Measurements from ENCODE around the gene ANO8. TPM values are rescaled to one million over a fixed set of nuclear protein-coding genes. Genes with fewer than 3 reads are reported as not detected.
"Not testable (repeated sequence)": the region's sequence is repeated elsewhere in the genome, so short reads cannot be mapped to it uniquely, and the experiment has no call there.

Gene ANO8
- total and polyA plus RNA-seq, 3 experiments from 2014 or later, result 0.43 to 5.1 (median 4.1) TPM

DNA sequence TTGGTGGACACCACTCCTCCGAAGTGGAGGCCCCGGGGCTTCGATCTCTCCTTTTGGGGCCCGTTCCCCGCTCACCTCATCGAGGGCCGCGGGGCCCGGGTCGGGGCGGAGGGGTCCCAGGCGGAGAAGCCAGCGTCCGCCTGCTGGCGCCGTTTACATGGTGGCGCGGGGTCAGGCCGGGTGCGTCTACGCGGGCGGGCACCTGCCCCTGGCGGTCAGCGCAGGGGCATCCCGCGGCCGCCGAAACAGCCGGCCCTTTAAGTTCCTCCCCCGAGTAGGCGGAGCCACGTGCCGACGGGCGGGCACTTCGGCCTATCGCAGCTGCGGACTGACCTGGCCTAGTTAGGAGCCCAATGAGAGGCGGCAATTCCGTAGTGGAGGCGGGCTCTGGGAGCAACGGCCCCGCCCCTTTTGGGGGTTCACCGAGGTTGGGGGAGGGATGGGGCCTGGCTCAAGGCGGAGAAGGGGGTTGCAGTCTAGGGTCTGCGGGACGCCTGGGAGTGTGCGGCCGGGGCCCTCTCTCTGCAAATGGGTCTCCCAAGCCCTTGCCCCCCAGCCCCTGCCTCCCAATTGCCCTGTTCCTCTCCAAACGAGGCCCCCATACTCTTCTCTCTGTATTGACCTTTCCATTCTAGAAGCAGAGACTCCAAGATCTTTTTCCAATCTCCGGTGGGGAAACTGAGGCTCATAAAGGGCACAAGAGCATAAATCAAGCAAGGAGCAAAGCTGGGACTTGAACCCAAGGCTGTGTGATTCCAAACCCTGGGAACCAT, 31.3 kb downstream of the ANO8 start, which contains the start of gene ABHD8:
Gene ABHD8 (minus strand): TSS at position 259 of the 773 bp plus-strand sequence. CDS start 1,809 bp downstream, outside the sequence.
- H3K9me3 ChIP-seq (ENCODE audit: low read length), result no peaks in the 10 kb centered on the region
- peak within 1 kb of the TSS; percentile 74 to 100 (median 78) for H3K4me3 Mint-ChIP-seq
- peaks cover 0 to 5% (median 0%) of the 10 kb centered on the region in 3 donors for H3K36me3 Mint-ChIP-seq
- ChIA-PET CTCF (interaction anchor here (0.6 to 1.5 kb wide), 6 partner anchors 9 to 193 kb away, joined by 3 to 8 read pairs (median 3); no protein-coding TSS in a partner anchor), POLR2A (interaction anchor here (0.9 kb wide), 1 partner anchor 11 kb away, joined by 3 read pairs; no protein-coding TSS in a partner anchor)
- no peaks in the 10 kb centered on the region for H3K9me3 Mint-ChIP-seq
- peaks cover 32 to 50% (median 41%) of the 10 kb centered on the region in 3 donors for H3K4me1 Mint-ChIP-seq
- H3K4me3 ChIP-seq (ENCODE audit: low read length), result peak within 1 kb of the TSS; percentile 66
- no peaks in the 10 kb centered on the region for H3K27me3 ChIP-seq (ENCODE audit: insufficient read depth, low read length, poor library complexity, severe bottlenecking)
- H3K27ac Mint-ChIP-seq, result peak within 1 kb of the TSS; percentile 23 to 95 (median 71)
- no peaks in the 10 kb centered on the region for H3K36me3 ChIP-seq (ENCODE audit: insufficient read depth, low read length)
- H3K27me3 Mint-ChIP-seq, result no peaks in the 10 kb centered on the region
- peaks cover 28% of the 10 kb centered on the region for H3K4me1 ChIP-seq (ENCODE audit: insufficient read depth, low read length)
- H3K27ac ChIP-seq (ENCODE audit: low read depth, low read length), result peak within 1 kb of the TSS; percentile 53
- peak; percentile 88 to 94 (median 91) for DNase-seq

DNA sequence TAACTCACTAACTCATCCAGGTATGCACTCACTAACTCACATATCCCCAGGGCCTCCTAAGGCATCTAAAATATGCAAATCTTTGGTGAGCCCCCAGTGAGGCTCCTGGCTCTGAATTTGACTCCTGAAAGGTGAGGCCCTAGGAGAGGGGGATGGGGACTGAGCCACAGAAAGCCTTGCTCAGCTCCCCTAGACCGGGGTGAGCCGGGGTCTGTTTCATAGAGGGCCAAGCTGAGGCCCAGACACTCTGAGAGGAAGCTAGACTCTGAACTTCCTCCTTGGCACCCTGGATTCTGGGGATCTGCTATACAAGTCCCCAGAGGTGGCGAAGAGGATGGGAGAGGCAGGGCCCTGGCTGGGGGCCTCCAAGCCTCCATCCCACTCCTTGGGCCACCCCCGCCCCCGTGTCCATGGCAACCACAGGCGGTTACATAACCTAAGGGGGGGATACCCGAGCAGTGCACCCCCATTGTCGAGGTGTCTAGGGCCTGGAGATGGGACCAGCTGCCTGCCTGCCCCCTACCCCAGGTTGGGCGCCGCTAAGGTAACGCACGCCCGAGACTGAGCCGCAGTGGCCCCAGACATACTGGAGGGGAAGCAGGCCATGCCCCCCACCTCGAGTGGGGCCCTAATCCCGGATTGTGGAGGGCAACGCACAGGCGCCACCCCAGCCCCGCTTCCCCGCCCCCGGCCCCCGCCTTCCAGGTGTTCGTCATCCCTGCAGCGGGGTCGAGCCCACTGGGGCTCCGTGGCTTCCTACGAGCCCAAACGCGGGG, 32.1 kb downstream of the ANO8 start:
- H3K9me3 Mint-ChIP-seq, result no peaks in the 10 kb centered on the region
- no peaks in the 10 kb centered on the region for H3K27me3 Mint-ChIP-seq
- H3K27ac Mint-ChIP-seq, result peak overlapping the region in 6 of 8 donors; percentile 12 to 80 (median 57)
- Histone ChIP-seq H3K4me1 (ENCODE audit: insufficient read depth, low read length) (peaks cover 28% of the 10 kb centered on the region), H3K27ac (ENCODE audit: low read depth, low read length) (peak overlapping the region; percentile 53), H3K27me3 (ENCODE audit: insufficient read depth, low read length, poor library complexity, severe bottlenecking) (no peaks in the 10 kb centered on the region), H3K36me3 (ENCODE audit: insufficient read depth, low read length) (no peaks in the 10 kb centered on the region), H3K9me3 (ENCODE audit: low read length) (no peaks in the 10 kb centered on the region), H3K4me3 (ENCODE audit: low read length) (peak overlapping the region; percentile 66)
- POLR2A ChIA-PET, result interaction anchor here (0.9 kb wide), 1 partner anchor 88 kb away, joined by 3 read pairs; no protein-coding TSS in a partner anchor
- DNase-seq, result peak in 2 of 5 donors; percentile 17 to 67
- CTCF ChIA-PET, result interaction anchor here (0.9 to 1.5 kb wide), 3 partner anchors 10 to 193 kb away, joined by 3 to 4 read pairs (median 3); no protein-coding TSS in a partner anchor
- peaks cover 28 to 44% (median 35%) of the 10 kb centered on the region in 3 donors for H3K4me1 Mint-ChIP-seq
- peaks cover 0 to 8% (median 0%) of the 10 kb centered on the region in 3 donors for H3K36me3 Mint-ChIP-seq
- H3K4me3 Mint-ChIP-seq, result peak overlapping the region; percentile 55 to 82 (median 74)

DNA sequence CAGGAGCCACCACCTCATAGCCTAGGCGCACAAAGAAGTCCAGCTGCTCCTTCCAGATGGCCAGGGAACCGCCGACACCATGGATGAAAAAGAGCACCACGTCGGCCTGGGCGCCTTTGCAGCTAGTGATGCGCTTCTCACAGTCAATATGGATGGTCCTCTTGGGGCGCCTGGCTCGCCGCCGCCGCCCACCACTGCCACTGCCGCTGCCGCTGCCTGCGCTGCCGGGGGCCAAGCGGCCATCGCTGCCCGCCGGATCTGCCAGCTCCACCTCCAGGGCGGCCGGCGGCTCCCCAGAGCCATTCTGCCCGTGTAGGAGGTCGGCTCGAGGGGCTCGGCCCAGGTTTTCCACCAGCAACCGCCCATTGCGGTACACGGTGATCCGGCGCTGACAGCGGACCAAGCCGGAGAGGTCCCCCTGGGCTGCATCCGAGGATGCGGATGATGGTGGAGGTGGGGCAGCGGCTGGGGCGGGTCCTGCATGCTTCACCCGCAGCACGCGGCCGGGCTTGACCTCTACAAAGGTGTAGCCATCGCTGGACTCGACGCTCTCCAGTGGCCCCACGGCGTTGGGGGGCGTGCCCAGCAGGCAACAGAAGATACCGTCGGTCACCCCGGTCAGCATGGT, 33.5 kb downstream of the ANO8 start:
- H3K9me3 Mint-ChIP-seq, result no peaks in the 10 kb centered on the region
- no peak overlapping the region for H3K4me3 ChIP-seq (ENCODE audit: low read length)
- H3K4me3 Mint-ChIP-seq, result peak overlapping the region in 2 of 7 donors; percentile 13 to 71
- H3K36me3 Mint-ChIP-seq, result peaks cover 0 to 11% (median 0%) of the 10 kb centered on the region in 3 donors
- peak overlapping the region in 2 of 8 donors; percentile 15 to 50 for H3K27ac Mint-ChIP-seq
- H3K4me1 Mint-ChIP-seq, result peaks cover 23 to 37% (median 28%) of the 10 kb centered on the region in 3 donors
- H3K27me3 Mint-ChIP-seq, result no peaks in the 10 kb centered on the region
- H3K4me1 ChIP-seq (ENCODE audit: insufficient read depth, low read length), result peaks cover 21% of the 10 kb centered on the region
- no peaks in the 10 kb centered on the region for H3K27me3 ChIP-seq (ENCODE audit: insufficient read depth, low read length, poor library complexity, severe bottlenecking)
- ChIA-PET CTCF (no interaction called here), POLR2A (no interaction called here)
- H3K36me3 ChIP-seq (ENCODE audit: insufficient read depth, low read length), result no peaks in the 10 kb centered on the region
- H3K9me3 ChIP-seq (ENCODE audit: low read length), result no peaks in the 10 kb centered on the region
- no peak overlapping the region for H3K27ac ChIP-seq (ENCODE audit: low read depth, low read length)
- DNase-seq, result no peak

DNA sequence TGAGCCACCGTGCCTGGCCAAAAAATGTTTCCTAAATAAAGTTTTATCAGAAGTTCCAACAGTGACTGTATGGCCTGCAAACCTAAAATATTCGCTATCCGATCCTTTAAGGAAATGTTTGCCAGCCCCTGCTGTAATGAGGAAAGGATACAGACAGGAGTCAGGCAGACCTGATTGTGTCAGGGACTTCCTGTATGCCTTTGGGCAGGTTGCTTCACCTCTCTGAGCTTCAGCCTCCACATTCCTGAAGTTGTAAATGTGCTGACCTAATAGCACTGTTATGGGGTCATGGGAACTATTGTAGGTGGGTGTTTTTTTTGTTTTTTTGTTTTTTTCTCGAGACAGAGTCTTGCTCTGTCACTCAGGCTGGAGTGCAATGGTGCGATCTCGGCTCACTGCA, 37.7 kb downstream of the ANO8 start:
- Mint-ChIP-seq H3K27ac (no peak overlapping the region), H3K36me3 (peaks cover 0 to 14% (median 0%) of the 10 kb centered on the region in 3 donors), H3K4me3 (no peak overlapping the region), H3K27me3 (peaks cover 0 to 1% of the 10 kb centered on the region in 2 donors), H3K9me3 (no peaks in the 10 kb centered on the region), H3K4me1 (peaks cover 4 to 9% (median 7%) of the 10 kb centered on the region in 3 donors)
- H3K36me3 ChIP-seq (ENCODE audit: insufficient read depth, low read length), result no peaks in the 10 kb centered on the region
- H3K9me3 ChIP-seq (ENCODE audit: low read length), result no peaks in the 10 kb centered on the region
- no peak overlapping the region for H3K4me3 ChIP-seq (ENCODE audit: low read length)
- ChIA-PET CTCF (interaction anchor here (1.3 to 1.4 kb wide), 2 partner anchors 8 to 21 kb away, joined by 3 to 4 read pairs; no protein-coding TSS in a partner anchor), POLR2A (no interaction called here)
- H3K27ac ChIP-seq (ENCODE audit: low read depth, low read length), result no peak overlapping the region
- no peak for DNase-seq
- no peaks in the 10 kb centered on the region for H3K27me3 ChIP-seq (ENCODE audit: insufficient read depth, low read length, poor library complexity, severe bottlenecking)
- H3K4me1 ChIP-seq (ENCODE audit: insufficient read depth, low read length), result peaks cover under 1% of the 10 kb centered on the region

DNA sequence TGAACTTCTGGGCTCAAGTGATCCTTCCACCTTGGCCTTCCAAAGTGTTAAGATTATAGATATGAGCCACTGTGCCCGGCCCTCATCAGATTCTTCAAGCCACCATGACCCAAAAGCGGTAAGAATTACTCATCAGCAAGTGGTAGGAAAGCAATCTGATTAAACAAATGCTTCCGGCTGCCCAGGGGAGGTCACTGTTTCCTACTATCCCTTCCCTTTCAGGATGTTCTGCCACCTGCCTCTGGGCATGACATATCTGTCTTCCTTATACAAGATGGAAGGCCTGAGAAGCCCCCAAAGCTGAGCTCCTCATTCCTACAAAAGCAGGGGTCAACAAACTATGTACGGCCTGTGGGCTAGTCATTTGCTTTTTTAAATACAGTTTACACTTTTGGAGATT, 38.4 kb downstream of the ANO8 start:
- Histone ChIP-seq H3K4me3 (ENCODE audit: low read length) (no peak overlapping the region), H3K36me3 (ENCODE audit: insufficient read depth, low read length) (no peaks in the 10 kb centered on the region), H3K4me1 (ENCODE audit: insufficient read depth, low read length) (no peaks in the 10 kb centered on the region), H3K27ac (ENCODE audit: low read depth, low read length) (no peak overlapping the region), H3K27me3 (ENCODE audit: insufficient read depth, low read length, poor library complexity, severe bottlenecking) (no peaks in the 10 kb centered on the region), H3K9me3 (ENCODE audit: low read length) (no peaks in the 10 kb centered on the region)
- Mint-ChIP-seq H3K9me3 (no peaks in the 10 kb centered on the region), H3K4me3 (no peak overlapping the region), H3K27me3 (peaks cover 0 to 1% of the 10 kb centered on the region in 2 donors), H3K27ac (peak overlapping the region in 1 of 8 donors; percentile 54), H3K36me3 (peaks cover 0 to 14% (median 0%) of the 10 kb centered on the region in 3 donors), H3K4me1 (peaks cover 3 to 7% (median 5%) of the 10 kb centered on the region in 3 donors)
- CTCF ChIA-PET, result interaction anchor here (1.3 to 1.4 kb wide), 2 partner anchors 9 to 22 kb away, joined by 3 to 4 read pairs; no protein-coding TSS in a partner anchor
- no peak for DNase-seq
- POLR2A ChIA-PET, result interaction anchor here (0.7 kb wide), 1 partner anchor 39 kb away, joined by 5 read pairs; no protein-coding TSS in a partner anchor

DNA sequence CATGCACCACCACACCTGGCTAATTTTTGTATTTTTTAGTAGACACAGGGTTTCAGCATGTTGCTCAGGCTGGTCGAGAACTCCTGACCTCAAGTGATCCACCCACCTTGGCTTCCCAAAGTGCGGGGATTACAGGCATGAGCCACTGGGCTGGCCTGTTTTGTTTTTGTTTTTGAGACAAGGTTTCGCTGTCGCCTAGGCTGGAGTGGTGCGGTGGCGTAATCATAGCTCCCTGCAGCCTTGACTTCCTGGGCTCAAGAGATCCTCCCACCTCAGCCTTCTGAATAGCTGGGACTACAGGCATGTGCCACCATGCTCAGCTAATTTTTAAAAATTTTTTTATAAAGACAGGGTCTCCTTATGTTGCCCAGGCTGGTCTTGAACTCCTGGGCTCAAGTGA, 39.1 kb downstream of the ANO8 start:
- H3K4me3 ChIP-seq (ENCODE audit: low read length); H3K9me3 Mint-ChIP-seq; DNase-seq; H3K4me1 Mint-ChIP-seq; H3K27ac ChIP-seq (ENCODE audit: low read depth, low read length); POLR2A ChIA-PET; H3K27ac Mint-ChIP-seq; H3K27me3 Mint-ChIP-seq; H3K9me3 ChIP-seq (ENCODE audit: low read length); H3K4me3 Mint-ChIP-seq; H3K4me1 ChIP-seq (ENCODE audit: insufficient read depth, low read length); H3K36me3 ChIP-seq (ENCODE audit: insufficient read depth, low read length); H3K27me3 ChIP-seq (ENCODE audit: insufficient read depth, low read length, poor library complexity, severe bottlenecking): not testable (repeated sequence)
- CTCF ChIA-PET, result interaction anchor here (1.4 kb wide), 2 partner anchors 9 to 22 kb away, joined by 3 read pairs; no protein-coding TSS in a partner anchor
- peaks cover 0 to 14% (median 0%) of the 10 kb centered on the region in 3 donors for H3K36me3 Mint-ChIP-seq

DNA sequence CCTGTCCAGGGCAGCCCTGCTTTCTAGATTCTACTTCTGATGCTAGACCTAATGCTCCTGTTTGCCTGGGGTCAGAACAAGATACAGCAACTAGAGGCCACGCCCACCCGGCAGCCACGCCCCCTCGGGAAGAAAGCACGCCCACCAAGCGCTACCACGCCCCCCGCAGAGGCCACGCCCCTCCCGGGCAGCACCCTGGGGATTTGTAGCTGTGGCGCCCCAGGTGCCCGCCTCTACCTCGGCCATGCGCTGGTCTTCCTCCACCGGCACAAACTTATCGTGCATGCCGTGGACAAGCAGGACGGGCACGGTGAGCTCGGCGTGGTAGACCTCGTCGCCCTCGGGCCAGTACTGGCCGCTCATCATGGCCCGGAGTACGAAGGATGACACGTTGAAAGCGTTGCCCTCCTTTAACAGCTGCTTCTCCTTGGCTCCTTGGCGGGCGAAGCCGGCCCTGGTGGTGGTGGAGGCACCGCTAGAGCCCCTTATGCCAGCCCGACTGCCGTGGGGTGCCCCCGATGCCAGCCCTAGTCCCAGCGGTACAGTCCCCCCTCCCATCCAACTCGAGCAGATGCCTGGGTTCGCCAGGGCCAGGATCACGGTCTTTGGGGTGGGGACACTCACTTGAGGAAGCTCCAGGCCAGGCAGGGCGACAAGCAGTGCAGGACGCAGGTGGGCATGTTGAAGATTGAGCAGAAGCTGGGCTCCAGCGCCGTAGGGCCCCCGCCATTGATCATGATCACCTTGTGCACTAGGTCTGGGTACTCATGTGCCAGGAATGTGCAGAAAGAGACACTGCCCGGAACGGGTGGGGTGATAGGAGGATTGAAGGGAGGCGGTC, 40.4 kb downstream of the ANO8 start:
- Mint-ChIP-seq H3K27me3 (peaks cover 0 to 1% of the 10 kb centered on the region in 2 donors), H3K4me3 (peak overlapping the region in 2 of 7 donors; percentile 27 to 54), H3K27ac (no peak overlapping the region), H3K4me1 (peaks cover 3 to 7% (median 5%) of the 10 kb centered on the region in 3 donors), H3K36me3 (peaks cover 0 to 14% (median 0%) of the 10 kb centered on the region in 3 donors), H3K9me3 (no peaks in the 10 kb centered on the region)
- ChIA-PET POLR2A (no interaction called here), CTCF (interaction anchor here (0.9 to 1.5 kb wide), 4 partner anchors 10 to 95 kb away, joined by 3 to 4 read pairs (median 3); partner anchors contain the start of gene BABAM1)
- DNase-seq, result peak; percentile 29 to 58 (median 38)
- Histone ChIP-seq H3K36me3 (ENCODE audit: insufficient read depth, low read length) (no peaks in the 10 kb centered on the region), H3K9me3 (ENCODE audit: low read length) (no peaks in the 10 kb centered on the region), H3K27me3 (ENCODE audit: insufficient read depth, low read length, poor library complexity, severe bottlenecking) (no peaks in the 10 kb centered on the region), H3K27ac (ENCODE audit: low read depth, low read length) (no peak overlapping the region), H3K4me3 (ENCODE audit: low read length) (no peak overlapping the region), H3K4me1 (ENCODE audit: insufficient read depth, low read length) (no peaks in the 10 kb centered on the region)

Data from CD8-positive, alpha-beta memory T cell (primary cell).